Gastroesophageal sphincter (tissue), 3 donors: ENCODE results near the gene CGRRF1.

Experiments
- POLR2A ChIP-seq, 2 donors: fragments of 450-650 bp; IDR thresholded peaks; one replicate each; pipeline ENCODE4 v1.6.1; 2017; ENCODE audit warnings: antibody characterized with exemption in 2 of 2, mild to moderate bottlenecking in 2 of 2, moderate library complexity in 1 of 2
- POLR2AphosphoS5 ChIP-seq: sonication (generic); formaldehyde crosslinking; IDR thresholded peaks from one replicate; pipeline ENCODE4 v1.6.1; 2017; ENCODE audit warnings: antibody characterized with exemption
- TF ChIP-seq, protein P1 (sequence below), 4 experiments: fragments of 200-600 bp in 2 of 4; fragments of 450-650 bp in 2 of 4; sonication (generic) in 1 of 4; IDR thresholded peaks; one replicate each; pipeline ENCODE4 v1.5.1; 2017 to 2019; ENCODE audit warnings: antibody characterized with exemption in 4 of 4, mild to moderate bottlenecking in 2 of 4, moderate library complexity in 2 of 4

DNA sequence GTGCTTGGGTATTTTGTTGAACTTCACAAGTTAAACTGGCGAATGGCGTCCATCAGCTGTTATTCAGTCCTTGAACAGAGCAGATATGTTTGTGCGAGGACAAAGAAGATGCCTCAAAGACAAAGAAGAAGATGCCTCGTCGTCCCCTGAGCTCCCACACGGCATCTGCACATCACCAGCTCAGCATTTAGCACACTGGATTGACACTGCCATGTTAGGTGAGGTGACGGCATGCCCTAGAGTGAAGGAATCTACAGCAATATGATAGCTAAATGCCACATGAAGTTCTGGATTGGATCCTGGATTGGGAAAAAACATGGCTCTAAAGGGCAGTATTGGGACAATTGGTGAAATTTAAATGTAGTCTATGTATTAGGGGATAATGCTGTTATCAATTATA lies 72.6 kb downstream of the CGRRF1 start:
- TF ChIP-seq POLR2A (IDR thresholded peaks at IDR 0.05) (no peak), POLR2AphosphoS5 (no peak)
- TF ChIP-seq, protein P1, sequence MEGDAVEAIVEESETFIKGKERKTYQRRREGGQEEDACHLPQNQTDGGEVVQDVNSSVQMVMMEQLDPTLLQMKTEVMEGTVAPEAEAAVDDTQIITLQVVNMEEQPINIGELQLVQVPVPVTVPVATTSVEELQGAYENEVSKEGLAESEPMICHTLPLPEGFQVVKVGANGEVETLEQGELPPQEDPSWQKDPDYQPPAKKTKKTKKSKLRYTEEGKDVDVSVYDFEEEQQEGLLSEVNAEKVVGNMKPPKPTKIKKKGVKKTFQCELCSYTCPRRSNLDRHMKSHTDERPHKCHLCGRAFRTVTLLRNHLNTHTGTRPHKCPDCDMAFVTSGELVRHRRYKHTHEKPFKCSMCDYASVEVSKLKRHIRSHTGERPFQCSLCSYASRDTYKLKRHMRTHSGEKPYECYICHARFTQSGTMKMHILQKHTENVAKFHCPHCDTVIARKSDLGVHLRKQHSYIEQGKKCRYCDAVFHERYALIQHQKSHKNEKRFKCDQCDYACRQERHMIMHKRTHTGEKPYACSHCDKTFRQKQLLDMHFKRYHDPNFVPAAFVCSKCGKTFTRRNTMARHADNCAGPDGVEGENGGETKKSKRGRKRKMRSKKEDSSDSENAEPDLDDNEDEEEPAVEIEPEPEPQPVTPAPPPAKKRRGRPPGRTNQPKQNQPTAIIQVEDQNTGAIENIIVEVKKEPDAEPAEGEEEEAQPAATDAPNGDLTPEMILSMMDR (IDR thresholded peaks at IDR 0.05), result no peak
